GM19328 (cell line): ENCODE measurements around the gene USP48.
"Not testable (repeated sequence)": the region's sequence is repeated elsewhere in the genome, so short reads cannot be mapped to it uniquely, and the experiment has no call there.

ENCODE experiments used
- ATAC-seq: cut with Tn5 transposase; IDR thresholded peaks from one replicate; pipeline ENCODE4 v1.9.1; 2021; ENCODE audit warnings: mild to moderate bottlenecking, moderate library complexity; ENCODE audit not compliant: unreplicated experiment

USP48 gene, protein sequence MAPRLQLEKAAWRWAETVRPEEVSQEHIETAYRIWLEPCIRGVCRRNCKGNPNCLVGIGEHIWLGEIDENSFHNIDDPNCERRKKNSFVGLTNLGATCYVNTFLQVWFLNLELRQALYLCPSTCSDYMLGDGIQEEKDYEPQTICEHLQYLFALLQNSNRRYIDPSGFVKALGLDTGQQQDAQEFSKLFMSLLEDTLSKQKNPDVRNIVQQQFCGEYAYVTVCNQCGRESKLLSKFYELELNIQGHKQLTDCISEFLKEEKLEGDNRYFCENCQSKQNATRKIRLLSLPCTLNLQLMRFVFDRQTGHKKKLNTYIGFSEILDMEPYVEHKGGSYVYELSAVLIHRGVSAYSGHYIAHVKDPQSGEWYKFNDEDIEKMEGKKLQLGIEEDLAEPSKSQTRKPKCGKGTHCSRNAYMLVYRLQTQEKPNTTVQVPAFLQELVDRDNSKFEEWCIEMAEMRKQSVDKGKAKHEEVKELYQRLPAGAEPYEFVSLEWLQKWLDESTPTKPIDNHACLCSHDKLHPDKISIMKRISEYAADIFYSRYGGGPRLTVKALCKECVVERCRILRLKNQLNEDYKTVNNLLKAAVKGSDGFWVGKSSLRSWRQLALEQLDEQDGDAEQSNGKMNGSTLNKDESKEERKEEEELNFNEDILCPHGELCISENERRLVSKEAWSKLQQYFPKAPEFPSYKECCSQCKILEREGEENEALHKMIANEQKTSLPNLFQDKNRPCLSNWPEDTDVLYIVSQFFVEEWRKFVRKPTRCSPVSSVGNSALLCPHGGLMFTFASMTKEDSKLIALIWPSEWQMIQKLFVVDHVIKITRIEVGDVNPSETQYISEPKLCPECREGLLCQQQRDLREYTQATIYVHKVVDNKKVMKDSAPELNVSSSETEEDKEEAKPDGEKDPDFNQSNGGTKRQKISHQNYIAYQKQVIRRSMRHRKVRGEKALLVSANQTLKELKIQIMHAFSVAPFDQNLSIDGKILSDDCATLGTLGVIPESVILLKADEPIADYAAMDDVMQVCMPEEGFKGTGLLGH

GRCh38 chr1:21782868-21783678 is at the start of gene USP48:
Gene USP48, minus strand, starts transcription at chr1:21783149. Its CDS starts 192 bp downstream, at chr1:21782957.
- ATAC-seq: peak; percentile 67

DNA sequence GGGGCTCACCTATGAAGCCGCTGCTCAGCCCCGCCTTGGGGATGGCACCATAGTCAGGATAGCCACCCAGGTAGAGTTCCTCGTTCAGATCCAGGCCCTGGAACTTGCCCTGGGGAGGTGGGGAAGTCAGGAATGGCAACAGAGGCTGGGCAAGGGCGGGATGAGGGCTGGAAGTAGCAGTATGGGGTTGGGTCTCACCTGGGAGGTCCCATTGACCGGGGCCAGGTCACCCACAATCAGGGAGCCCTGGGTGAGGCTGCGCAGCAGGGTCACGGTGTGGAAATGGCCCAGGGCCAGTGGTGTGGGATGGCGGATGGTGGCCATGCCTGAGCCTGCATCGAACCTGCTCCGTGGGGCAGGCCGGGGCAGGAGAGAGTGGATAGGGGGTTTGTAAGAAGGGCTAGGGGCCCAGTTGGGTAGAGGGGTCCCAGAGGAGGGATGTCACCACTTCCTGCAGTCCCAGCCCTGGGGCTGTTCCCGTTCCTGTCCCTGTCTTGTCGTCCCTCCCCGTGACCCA is 48.6 kb upstream of the USP48 start:
- no peak for ATAC-seq

- ATAC-seq: no peak
Observed at GRCh38 chr1:21830792-21831453, 48.0 kb upstream of the USP48 start.

- no peak for ATAC-seq
Observed at GRCh38 chr1:21829294-21829693, 46.3 kb upstream of the USP48 start.

DNA sequence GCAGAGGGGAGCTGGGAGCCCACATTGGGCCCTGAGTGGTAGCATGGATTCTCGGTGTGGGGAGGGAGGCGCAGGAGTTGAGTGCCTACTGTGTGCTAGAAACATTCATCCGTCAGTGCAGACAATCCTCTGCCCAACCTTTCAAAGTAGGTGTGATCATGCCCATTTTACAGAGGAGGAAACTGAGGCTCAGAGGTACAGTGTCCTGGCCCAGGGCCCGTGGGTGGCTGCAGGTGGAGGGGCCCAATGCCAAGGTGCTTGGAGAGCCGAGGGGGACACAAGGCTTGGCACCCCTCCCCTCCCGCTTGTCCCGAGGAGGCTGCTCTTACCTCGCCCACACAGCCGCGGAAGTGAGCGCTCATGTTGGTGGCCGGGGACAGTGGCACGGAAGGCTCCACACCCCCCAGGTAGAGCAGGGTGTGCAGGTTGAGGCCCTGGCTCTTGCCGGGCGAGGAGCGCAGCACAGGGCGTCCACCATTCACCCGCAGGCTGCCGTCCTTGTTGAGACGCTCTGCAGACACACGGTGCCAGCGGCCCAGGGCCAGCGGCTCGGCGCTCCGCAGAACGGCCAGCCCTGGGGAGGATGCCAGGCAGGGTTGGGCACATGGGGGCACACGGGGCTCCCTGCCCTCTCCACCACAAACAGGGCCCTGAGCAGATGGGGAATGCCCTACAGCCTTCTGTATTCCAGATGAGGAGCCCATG is 45.7 kb upstream of the USP48 start:
- no peak for ATAC-seq

GRCh38 chr1:21828075-21828474 is 45.1 kb upstream of the USP48 start:
- ATAC-seq: no peak

DNA sequence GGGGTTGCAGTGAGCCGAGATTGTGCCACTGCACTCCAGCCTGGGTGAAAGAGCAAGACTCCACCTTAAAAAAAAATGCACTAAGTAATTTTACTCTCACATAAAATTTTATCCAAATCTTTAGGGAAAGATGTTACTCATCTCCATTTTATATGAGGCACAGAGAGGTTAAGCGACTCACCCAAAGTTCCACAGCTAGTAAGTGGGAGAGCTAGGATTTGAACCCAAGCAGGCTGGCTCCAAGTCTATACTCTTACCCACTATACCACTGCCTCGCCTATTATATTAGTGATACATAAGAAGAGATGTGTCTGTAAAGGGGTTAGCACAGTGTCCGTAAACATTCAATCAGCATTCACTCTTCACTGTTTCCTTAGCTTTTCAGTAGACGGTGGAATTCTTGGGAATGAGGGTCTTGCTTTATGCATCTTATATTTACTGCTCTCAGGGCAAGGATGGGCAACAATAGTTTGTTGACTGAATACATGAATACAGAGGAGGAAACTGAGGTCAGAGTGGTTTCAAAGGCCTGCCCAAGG is 44.3 kb upstream of the USP48 start:
- ATAC-seq: no peak

DNA sequence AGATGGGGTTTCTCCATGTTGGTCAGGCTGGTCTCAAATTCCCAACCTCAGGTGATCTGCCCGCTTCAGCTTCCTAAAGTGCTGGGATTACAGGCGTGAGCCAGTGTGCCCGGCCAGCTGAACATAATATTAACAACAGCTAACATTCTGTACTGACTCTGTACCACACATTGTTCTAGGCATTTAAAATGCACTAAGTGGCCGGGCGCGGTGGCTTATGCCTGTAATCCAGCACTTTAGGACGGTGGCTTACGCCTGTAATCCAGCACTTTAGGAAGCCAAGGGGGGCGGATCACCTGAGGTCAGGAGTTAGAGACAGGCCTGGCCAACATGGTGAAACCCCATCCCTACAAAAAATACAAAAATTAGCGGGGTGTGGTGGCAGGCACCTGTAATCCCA is 43.7 kb upstream of the USP48 start:
- ATAC-seq: not testable (repeated sequence)

DNA sequence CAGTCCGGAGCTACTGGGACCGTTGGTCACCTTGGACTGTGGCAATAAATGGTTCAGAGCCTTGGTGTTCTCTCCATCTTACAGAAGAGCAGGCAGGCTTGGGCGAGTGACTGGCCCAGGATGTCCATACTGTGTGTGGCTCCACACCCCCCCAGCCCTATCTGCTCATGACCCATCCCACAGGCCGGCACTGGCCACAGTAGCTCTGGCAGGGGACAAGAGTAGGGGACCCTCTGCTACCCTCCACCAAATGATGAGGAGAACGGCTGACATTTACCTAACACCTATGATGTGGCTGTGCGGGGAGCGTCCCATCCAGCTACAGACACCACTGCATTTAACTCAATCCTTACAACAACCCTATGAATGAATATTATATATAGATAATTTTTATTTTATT is 42.4 kb upstream of the USP48 start:
- ATAC-seq: no peak

GRCh38 chr1:21824926-21825325 is 42.0 kb upstream of the USP48 start:
- ATAC-seq: no peak

DNA sequence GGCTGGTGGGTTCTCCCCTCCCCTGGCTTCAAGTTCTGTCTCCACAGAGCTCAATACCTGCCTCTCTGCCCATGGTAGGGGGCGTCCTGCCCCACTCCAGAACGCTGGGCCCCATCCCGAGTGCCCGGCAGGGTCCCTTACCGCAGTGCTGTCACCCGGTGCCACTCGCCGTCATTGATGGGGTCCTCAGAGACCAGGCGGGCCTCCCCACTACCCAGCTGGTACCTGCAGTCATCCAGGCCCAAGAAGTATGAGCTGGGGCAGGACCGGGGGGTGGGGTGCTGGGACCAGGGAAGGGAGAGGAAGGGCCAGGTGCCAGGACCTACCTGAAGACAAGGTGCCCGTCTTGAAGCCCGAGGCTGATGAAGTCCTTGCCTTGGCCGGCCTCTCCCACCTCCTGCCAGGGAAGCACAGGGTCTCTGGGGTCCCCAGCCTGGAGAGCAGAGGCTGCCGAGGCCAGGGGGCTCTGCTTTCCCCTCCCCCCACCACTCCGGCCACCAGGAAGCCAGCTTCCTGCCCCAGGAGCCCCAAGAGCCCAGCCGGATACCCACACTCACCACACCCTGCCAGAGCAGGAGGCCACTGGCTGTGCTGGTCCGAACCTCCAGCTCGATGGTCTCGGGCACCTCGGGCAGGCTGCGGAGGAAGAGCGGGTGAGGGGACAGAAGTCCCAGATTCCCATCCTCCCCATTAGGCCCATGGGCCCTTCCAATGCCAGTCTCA is 41.2 kb upstream of the USP48 start:
- no peak for ATAC-seq

- ATAC-seq: no peak
Observed at GRCh38 chr1:21823206-21823979, 40.4 kb upstream of the USP48 start.

- ATAC-seq: no peak
Observed at GRCh38 chr1:21822349-21822748, 39.4 kb upstream of the USP48 start.

DNA sequence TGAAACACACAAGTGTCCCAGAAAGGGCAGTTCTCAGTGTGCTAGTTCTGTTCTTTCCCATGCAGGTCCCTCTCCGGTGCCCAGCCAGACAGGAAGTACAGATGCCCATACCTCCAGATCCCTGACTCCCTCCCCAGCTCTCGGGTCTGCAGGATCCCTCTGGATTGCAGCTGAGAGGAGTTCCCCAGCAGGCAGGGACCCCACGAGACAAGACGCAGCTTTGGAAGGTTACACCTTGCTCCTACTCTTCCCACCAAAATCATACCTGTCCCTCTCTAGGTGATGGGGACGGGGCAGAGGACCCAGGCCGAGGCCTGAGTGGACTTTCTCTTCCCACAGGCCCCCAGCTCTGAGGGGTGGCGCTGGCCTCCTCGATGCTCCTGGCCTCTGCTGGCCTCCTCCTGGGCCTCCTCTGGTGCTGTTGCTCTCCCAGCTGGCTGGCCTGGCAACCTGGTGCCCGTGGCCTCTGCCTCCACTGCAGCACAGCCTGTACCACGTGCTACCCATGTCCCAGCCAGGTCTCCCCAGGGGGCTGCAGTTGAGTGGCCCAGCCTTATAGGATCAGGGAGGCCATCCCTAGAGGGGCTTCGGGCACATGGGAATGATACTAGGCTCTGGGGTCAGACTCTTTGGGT is 38.6 kb upstream of the USP48 start:
- ATAC-seq: no peak

- ATAC-seq: no peak
Observed at GRCh38 chr1:21820597-21821232, 37.8 kb upstream of the USP48 start.

GRCh38 chr1:21818656-21819055 is 35.7 kb upstream of the USP48 start:
- ATAC-seq: no peak
